MM.1S (cell line): ENCODE data around the gene BBX.

ENCODE experiments used
- CTCF ChIP-seq: fragments of 300-600 bp; sonication (generic); IDR thresholded peaks from 2 replicates; pipeline ENCODE4 v1.5.1; 2016; ENCODE audit warnings: antibody characterized with exemption, low read length, mixed read lengths
- EZH2 ChIP-seq: fragments of 300-600 bp; sonication (generic); optimal IDR thresholded peaks from 2 replicates; pipeline ENCODE3; 2017; ENCODE audit warnings: low read depth, mild to moderate bottlenecking, antibody characterized with exemption, low read length, mixed read lengths
- EZH2phosphoT487 ChIP-seq: fragments of 300-600 bp; sonication (generic); IDR thresholded peaks from 2 replicates; pipeline ENCODE4 v1.6.1; 2018; ENCODE audit warnings: antibody characterized with exemption, low read length

DNA sequence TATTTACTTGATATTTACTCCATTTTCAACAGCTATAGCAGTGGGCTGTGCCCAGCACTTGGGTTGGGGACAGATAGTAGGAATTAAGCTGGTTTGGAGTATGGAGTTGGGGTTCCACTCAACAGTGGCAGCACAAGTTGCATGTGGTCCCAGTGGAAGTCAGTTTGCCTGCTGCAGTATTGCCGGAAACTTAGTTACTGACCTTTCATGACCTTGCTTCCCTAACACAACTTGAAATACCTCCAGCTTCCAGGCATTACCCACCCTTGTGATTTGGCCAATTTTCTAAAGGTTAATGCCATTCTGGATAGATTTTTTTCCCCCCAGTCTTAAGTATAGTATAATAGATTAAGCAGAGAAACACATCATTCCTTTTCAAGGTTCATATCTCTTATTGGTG, 68.0 kb downstream of the BBX start:
- TF ChIP-seq EZH2 (no peak), CTCF (no peak), EZH2phosphoT487 (no peak)
